Measurements from ENCODE around the gene DCUN1D2.
A peak's percentile ranks its signal among the peaks of the same experiment; 100 is the strongest.

Gene DCUN1D2

GRCh38 chr13:113536461-113537110 is 46.1 kb upstream of the DCUN1D2 start:
- TF ChIP-seq, protein P1, sequence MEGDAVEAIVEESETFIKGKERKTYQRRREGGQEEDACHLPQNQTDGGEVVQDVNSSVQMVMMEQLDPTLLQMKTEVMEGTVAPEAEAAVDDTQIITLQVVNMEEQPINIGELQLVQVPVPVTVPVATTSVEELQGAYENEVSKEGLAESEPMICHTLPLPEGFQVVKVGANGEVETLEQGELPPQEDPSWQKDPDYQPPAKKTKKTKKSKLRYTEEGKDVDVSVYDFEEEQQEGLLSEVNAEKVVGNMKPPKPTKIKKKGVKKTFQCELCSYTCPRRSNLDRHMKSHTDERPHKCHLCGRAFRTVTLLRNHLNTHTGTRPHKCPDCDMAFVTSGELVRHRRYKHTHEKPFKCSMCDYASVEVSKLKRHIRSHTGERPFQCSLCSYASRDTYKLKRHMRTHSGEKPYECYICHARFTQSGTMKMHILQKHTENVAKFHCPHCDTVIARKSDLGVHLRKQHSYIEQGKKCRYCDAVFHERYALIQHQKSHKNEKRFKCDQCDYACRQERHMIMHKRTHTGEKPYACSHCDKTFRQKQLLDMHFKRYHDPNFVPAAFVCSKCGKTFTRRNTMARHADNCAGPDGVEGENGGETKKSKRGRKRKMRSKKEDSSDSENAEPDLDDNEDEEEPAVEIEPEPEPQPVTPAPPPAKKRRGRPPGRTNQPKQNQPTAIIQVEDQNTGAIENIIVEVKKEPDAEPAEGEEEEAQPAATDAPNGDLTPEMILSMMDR (conservative IDR thresholded peaks at IDR 0.05; ENCODE audit: low read depth, low read length), result no peak
- H3K4me3 ChIP-seq (ENCODE audit: low read depth, low read length), result no peak overlapping the region
- DNase-seq (ENCODE audit: low read depth), result no peak

GRCh38 chr13:113535381-113535781 is 44.9 kb upstream of the DCUN1D2 start:
- no peak for DNase-seq (ENCODE audit: low read depth)
- H3K4me3 ChIP-seq (ENCODE audit: low read depth, low read length), result no peak overlapping the region
- TF ChIP-seq, protein P1 (conservative IDR thresholded peaks at IDR 0.05; ENCODE audit: low read depth, low read length), result no peak

DNA sequence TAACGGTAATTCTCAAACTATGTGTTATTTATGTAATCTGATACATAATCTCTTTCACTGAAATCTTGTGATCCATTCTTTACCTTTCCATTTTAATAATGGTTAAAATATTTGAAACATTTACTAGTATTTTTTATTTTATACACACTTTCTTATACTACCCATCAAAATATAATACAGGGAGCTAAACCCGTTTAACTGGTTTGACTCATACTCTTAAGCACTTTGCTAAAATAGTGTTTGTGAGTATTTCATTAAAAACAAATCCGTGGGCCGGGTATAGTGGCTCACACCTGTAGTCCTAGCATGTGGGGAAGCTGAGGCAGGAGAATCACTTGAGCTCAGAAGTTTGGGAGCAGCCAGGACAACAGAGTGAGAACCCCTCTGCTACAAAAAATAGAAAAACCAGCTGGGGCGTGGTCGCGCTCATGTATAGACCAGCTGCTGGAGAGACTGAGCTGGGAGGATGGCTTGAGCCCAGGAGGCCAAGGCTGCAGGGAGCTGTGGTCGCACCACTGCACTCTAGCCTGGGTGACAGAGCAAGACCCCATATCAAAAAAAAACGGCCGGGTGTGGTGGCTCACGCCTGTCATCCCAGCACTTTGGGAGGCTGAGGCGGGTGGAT is 43.8 kb upstream of the DCUN1D2 start:
- TF ChIP-seq, protein P1 (conservative IDR thresholded peaks at IDR 0.05; ENCODE audit: low read depth, low read length), result no peak
- DNase-seq (ENCODE audit: low read depth), result no peak
- no peak overlapping the region for H3K4me3 ChIP-seq (ENCODE audit: low read depth, low read length)

DNA sequence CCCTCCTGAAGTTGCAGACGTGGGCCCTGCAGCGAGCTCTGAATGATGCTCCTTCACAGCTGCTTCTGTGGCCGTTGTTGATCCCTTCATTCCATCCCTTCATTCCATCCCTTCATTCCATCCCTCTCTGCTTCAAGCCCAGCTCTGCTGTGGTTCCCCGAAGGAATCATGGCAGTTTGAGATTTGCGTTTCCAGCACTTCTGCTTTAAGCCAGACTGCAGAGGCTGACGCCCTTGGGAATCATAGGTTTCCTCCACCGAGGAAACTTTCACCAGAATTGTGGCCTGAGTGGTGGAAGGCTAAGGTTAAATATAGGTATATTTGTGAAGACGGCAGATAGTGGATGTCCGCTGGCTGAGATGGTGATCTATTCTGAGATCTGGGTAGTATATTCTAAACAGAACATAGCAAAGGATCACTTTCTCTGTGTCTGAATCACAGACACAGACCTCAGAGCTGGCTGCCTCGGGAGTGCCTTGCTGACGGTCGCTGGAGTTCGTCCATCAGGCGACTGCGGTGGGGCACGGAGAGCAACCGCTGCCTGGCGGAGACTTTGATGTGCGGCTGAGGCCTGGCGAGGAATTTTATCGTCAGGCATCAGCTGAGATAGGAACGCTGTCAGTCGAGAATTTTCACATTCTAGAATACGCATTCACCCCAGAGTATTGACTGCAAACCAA is 42.8 kb upstream of the DCUN1D2 start:
- no peak for DNase-seq (ENCODE audit: low read depth)
- TF ChIP-seq, protein P1 (conservative IDR thresholded peaks at IDR 0.05; ENCODE audit: low read depth, low read length), result no peak
- H3K4me3 ChIP-seq (ENCODE audit: low read depth, low read length), result no peak overlapping the region

DNA sequence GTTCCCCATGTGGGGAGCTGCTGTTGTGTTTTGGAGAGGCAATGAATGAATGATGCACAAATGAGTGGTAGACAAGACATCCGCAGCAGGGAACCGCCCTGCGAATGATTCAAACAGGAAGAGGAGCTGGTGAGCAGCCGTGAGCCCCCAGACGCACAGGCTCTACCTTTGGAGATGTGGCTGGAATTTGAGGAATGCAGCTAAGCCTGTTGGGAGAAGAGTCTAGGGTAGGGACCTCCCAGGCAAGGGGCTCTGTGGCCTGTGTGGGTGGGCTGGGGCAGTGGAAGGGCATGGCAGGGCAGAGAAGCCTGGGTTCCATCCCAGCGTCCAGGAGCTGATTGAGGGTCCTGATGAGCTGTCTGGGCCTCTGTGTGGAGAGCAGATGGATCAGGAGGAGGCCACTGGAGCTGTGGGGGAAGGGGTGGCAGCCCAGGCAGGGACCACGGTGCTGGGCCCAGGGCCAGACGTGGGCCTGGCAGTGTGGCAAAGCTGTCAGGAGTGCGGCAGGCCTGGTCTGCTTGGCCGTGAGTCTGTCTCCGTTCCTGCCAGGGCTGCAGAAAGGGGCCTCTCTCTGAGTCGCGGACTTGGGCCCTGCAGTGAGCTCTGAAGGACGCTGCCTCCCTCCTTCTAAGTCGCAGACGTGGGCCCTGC is 41.8 kb upstream of the DCUN1D2 start:
- peak; percentile 57 for DNase-seq (ENCODE audit: low read depth)
- TF ChIP-seq, protein P1 (conservative IDR thresholded peaks at IDR 0.05; ENCODE audit: low read depth, low read length), result no peak
- no peak overlapping the region for H3K4me3 ChIP-seq (ENCODE audit: low read depth, low read length)

DNA sequence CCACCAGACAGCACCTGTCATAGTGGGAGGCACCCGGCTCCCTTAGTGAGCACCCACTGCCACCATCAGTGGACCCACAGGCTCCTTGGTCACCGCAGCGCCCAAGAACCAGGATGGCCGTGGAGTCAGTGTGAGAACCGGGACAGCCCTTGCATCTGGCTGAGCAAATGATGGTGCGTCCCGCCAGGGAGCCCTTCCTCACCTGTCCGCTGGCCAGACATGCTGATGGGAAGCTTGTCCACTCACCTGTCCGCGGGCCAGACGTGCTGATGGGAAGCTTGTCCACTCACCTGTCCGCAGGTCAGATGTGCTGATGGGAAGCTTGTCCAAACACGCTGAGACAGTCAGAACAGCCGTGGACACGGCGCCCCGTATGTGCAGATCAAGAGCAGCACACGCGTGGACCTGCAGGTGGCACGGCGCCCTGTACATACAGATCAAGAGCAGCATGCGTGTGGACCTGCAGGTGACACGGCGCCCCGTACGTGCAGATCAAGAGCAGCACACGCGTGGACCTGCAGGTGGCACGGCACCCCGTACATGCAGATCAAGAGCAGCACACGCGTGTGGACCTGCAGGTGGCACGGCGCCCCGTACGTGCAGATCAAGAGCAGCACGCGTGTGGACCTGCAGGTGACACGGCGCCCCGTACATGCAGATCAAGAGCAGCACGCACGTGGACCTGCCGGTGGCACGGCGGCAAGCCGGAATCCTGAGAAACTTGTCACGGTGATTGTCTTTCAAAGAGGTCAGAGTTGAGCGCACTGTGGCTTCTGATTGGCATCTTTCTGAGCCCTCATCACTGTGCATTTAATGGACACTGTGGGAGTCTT is 40.7 kb upstream of the DCUN1D2 start:
- no peak overlapping the region for H3K4me3 ChIP-seq (ENCODE audit: low read depth, low read length)
- DNase-seq (ENCODE audit: low read depth), result no peak
- TF ChIP-seq, protein P1 (conservative IDR thresholded peaks at IDR 0.05; ENCODE audit: low read depth, low read length), result no peak

Measured in choroid plexus epithelial cell (primary cell).